K562 (cell line): ENCODE data around the gene SGO1.

Source experiments
- ARID2 ChIP-seq: fragments of 450-650 bp; IDR thresholded peaks from 2 replicates; pipeline ENCODE4 v1.6.1; 2017; ENCODE audit warnings: antibody characterized with exemption, mild to moderate bottlenecking
- EGR1 ChIP-seq: fragments of 450-650 bp; conservative IDR thresholded peaks from 2 replicates; pipeline ENCODE4 v1.6.1; 2017; ENCODE audit warnings: mild to moderate bottlenecking

DNA sequence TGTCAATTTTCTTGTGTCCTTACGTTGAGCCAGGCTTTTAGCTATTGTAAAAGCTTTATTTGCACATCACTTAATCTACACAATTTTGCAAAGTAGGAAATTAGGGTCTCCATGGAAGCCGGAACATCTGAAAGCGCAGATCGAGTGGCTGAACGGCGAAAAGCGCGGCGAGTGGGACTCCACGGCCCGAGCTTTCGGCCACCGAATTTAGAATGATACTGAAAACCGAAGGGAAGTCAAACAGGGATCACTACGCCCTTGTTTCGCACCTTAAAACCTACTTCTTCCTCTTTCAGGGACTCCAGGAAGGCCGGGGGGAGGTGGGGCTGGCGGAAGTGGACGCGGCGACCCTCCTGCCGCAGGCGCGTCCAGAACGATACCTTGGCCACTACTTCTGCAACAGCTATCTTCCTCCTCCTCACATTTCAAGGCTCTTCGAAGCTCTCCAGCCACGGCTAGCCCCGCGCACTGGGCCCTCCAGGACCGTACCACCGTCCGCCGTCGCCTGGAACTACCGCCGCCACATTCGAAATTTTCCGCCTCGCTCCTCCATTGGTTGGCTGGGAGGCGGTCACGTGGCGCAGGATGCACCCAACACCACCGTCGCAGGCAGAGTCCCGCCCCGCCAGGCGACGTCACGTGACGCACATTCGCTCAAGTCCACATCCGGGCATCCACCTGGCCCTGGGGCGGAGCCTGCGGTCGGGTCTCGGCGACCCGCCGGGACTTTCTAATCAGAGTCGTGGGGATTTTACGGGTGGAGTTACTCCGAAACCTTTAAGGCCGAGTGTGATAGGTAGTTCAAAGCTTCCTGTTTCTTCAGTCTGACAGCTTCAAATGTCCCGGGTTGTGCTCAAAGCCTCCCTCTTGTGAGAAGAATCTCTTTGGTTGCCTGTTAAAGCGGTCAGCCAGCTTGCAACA, at the start of gene SGO1:
- TF ChIP-seq EGR1 (peak; percentile 48; the same call in 1 of the 2 replicates), ARID2 (no peak)
